ENCODE measurements around the gene ABTB2. TPM values are rescaled to one million over a fixed set of nuclear protein-coding genes. Genes with fewer than 3 reads are reported as not detected.
A peak's percentile ranks its signal among the peaks of the same experiment; 100 is the strongest.

Gene ABTB2
- total RNA-seq, 1 donor from 2014 or later = 5.2 TPM

- DNase-seq (ENCODE audit: low read depth) = no peak
These were observed 229.0 kb downstream of the ABTB2 start for GRCh38 chr11:34128824-34129223.

DNA sequence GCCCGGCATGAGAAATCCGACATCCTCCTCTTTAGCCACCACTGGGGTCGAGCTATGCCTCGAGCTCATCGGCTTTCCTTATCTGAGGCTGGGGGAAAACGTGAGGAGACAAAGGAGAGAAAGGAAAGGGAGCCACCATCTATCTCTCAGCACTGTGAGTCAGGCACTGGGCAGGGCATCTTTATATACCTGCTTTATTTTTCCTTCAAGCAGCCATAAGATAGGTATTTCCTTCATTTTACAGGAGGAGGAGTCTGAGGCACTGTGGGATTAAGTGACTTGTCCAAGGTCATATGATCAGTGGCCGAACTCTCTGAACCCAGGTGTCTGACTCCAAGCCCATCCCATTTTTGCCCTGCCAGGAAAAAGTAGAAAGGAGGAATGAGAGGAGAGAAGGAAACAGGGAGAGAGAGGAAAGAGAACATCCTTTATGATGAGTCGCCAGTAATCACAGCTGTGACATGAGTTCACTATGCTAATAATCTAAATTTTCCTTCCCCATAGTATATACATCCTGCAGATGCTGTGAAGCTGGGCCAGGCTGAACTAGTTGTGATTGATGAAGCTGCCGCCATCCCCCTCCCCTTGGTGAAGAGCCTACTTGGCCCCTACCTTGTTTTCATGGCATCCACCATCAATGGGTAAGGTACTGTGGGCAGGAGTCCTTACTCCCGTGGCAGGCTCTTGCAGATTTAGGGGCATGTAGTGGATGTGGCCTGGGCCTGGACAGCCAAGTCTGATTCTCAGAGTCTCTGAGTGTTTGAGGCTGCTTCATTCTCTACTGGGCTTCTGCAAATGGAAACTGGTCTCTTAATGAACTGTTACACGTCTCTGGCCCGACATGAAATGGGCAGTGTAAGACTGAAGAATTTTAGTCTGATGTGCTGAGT lies 230.6 kb downstream of the ABTB2 start:
- DNase-seq (ENCODE audit: low read depth) = no peak

GRCh38 chr11:34124885-34125668 lies 232.7 kb downstream of the ABTB2 start:
- no peak for DNase-seq (ENCODE audit: low read depth)

DNA sequence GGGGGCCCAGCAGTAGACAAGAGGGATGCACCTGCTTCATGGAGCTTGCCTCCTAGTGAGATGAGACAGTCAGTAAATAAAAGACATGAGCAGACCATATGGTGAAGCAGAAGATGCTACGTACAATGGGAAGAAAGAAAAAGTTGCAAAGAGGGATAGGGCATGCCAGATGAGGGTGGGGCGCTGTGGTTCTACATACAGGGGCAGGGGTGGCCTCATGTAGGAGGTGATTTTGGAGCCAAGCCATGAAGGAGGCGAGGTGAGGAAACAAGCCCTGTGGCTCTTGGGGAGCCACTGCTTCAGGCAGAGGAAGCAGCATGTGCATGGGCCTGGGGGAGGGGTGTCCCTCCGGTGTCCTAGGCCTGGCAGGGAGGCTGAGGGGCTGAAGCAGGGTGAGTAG lies 237.2 kb downstream of the ABTB2 start:
- no peak for DNase-seq (ENCODE audit: low read depth)

DNA sequence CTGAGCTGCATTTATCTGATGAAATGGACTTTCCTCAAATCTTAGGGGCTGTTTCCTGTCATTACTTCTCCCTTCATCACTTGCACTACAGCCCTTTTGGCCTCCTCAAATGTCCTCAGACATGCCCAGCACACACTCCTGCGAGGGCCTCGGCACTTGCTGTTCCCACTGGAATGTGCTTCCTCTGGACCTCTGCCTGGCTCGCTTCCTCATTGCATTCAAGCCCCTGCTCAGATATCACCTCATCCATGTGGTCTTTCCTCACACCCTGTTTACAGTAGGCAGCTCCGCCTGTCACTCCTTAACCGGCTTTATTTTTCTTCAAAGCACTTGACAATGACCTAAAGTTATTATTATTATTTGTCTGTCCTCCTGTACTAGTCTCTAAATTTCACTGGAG lies 243.3 kb downstream of the ABTB2 start:
- DNase-seq (ENCODE audit: low read depth) = peak; percentile 47

DNA sequence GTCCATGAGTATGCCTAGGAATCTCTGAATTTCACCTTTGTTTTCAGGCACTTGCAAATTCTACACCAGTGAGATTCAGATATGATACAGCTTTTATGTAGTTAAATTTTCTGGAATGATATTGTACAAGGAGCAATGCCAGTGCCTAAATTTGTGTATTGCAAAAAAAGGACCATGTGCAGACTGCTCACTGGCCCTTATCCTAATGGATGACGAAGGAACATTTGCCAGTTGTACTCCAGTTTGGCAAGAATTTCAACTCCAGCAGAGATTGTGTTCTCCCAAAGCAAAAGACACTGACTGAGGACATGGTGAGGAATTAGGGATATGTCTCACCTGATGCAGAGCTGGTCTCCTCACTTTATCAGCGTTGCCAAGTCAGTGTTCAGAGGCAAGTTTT lies 243.8 kb downstream of the ABTB2 start:
- DNase-seq (ENCODE audit: low read depth) = no peak

GRCh38 chr11:34111722-34112270 lies 246.0 kb downstream of the ABTB2 start:
- peak; percentile 55 for DNase-seq (ENCODE audit: low read depth)

- no peak for DNase-seq (ENCODE audit: low read depth)
These were observed 251.8 kb downstream of the ABTB2 start for GRCh38 chr11:34105957-34106504.

- peak; percentile 99 for DNase-seq (ENCODE audit: low read depth)
These were observed 252.5 kb downstream of the ABTB2 start, which contains the start of gene NAT10 for GRCh38 chr11:34105079-34105956. NAT10 (plus strand) TSS chr11:34105629; CDS start chr11:34108226, 2,597 bp downstream.

GRCh38 chr11:34104680-34105078 lies 253.1 kb downstream of the ABTB2 start:
- DNase-seq (ENCODE audit: low read depth) = peak; percentile 32

Other genes starting within 250 kb of the ABTB2 start
- gene CAT, start 80.9 kb upstream of the ABTB2 start, total RNA-seq = 80.7 and 145 TPM in 2 replicates
- not detected in 2 replicates for gene ELF5, start 155.8 kb upstream of the ABTB2 start, total RNA-seq